Fibroblast of skin of left quadriceps (primary cell): ENCODE data around the gene CRYGS.
"Not testable (repeated sequence)": the region's sequence is repeated elsewhere in the genome, so short reads cannot be mapped to it uniquely, and the experiment has no call there.

ENCODE experiments used
- DNase-seq, 2 experiments: peaks; one replicate each; pipeline ENCODE4 v3.0.0-alpha.2; 2013; ENCODE audit warnings: low read depth in 2 of 2

CRYGS gene

DNA sequence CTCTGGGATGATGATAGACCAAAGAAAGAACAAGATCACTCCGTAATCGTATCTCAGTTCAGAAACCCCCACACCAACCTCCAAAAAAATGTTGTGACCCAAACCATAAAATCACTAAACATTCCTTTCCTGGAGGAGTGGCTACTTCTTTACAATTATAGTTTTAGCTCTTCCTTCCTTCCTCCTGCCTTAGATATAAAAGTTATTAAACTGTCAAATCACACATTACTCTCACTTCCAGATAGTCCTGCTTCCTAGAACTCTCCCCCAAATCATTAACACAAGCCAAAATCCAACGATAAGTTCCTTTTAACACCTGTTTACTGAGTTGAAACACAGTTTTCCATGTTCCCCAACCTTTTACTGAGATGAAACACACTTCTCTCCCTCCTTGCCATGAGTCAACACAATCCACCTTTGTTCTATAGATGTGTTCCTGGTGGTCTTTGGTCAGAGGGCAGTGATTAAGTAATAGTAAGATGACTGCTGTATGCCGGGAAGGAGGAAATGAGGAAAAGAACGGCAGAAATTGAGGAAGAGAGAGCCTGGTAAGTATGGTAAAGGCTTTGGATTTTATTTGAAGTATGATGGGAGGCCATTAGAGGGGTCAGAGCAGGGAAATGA lies 8.3 kb upstream of the CRYGS start:
- no peak for DNase-seq

DNA sequence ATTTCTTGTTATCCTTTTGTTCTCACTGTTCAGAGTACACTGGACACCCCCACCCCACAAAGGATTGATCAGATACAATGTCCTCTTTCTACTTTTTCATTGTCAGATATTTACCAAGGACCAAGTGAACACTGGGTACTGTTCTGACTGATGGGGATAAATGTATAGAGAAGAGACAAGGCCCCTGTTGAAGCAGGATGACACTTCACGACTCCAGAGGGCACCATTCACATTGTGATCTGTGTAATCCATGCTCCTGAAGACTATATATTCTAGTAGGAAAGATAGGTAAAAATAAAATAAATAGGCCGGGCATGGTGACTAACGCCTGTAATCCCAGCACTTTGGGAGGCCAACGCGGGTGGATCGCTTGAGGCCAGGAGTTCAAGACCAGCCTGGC lies 7.2 kb upstream of the CRYGS start:
- no peak for DNase-seq

DNA sequence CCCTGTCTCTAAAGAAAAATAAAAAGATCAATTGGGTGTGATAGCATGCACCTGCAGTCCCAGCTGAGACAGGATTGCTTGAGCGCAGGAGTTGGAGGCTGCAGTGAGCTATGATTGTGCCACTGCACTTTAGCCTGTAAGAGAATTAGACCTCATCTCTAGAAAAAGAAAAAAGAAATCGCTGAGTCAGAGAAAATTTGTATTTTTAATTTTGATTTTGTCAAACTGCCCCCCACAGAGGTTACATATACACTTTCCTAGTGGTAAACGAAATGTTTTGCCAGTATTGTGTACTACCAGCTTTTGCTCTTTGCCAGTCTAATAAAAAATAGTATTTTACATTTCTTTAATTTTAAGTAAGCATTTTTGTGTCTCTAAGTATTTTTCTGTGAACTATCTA lies 5.3 kb upstream of the CRYGS start:
- no peak for DNase-seq

DNA sequence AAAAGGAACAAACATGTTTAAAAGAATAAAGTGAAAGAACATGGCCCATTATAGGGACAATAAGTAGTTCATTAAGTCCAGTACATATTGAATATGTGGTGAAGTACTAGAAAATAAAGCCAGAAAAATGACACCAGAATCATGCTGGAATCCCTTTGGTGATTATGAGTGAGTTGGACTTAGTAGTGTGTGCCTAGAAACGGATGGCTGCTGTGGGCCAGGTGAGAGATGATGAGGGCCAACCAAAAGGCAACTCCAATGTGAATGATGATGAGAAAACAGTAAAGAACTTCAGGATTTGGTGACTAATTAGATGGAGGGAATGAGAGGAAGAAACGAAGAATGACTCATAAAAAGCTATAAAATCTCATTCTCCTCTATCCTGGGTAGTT lies 3.3 kb downstream of the CRYGS start:
- peak in 1 of 2 experiments; percentile 4 for DNase-seq

DNA sequence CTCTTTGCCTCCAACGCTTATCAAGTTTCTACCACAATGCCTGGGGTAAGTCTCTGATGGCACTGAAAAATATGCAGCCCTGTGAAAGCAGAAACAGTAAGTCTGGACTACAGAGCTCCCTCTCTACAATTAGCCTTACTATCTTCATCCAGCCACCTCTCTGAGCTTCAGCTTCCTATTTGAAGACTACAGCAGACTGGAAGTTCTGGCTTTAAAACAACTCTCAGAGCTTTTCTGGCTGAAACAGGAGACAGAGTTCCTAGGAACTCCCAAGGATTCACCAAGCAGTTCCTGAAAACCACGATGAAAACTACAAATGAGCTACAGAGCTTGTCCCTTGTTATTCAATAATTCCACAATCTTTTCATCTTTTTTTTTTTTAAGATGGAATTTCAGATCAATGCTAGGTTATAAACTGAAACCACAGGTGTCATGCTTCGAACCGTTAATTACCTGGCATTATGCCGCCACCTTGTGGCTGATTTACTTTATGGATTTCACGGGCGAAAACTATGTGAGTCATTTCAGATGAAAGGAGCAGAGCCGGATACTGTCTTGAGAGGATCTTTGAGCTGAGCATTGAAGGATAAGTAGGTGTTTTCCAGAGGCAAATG lies 3.9 kb downstream of the CRYGS start:
- peak; percentile 51 to 55 for DNase-seq

DNA sequence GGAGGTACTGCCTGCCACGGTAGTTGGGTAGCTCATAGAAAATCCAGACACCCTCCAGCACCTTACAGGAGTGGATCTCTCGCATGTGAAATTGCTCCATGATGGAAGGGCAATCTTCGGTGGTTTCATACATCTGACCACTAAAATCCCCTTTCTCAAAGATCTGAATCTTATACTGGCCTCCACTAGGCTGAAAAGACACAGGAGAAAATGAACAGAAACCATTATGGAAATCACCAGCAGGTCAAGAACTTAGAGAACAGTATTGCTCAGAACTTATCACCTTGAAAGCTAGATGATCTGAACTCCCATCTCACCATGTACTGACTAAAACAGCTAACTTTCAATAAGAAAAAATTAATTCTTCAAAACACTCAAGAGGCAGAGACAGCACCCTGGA lies 5.4 kb downstream of the CRYGS start:
- DNase-seq, result no peak

DNA sequence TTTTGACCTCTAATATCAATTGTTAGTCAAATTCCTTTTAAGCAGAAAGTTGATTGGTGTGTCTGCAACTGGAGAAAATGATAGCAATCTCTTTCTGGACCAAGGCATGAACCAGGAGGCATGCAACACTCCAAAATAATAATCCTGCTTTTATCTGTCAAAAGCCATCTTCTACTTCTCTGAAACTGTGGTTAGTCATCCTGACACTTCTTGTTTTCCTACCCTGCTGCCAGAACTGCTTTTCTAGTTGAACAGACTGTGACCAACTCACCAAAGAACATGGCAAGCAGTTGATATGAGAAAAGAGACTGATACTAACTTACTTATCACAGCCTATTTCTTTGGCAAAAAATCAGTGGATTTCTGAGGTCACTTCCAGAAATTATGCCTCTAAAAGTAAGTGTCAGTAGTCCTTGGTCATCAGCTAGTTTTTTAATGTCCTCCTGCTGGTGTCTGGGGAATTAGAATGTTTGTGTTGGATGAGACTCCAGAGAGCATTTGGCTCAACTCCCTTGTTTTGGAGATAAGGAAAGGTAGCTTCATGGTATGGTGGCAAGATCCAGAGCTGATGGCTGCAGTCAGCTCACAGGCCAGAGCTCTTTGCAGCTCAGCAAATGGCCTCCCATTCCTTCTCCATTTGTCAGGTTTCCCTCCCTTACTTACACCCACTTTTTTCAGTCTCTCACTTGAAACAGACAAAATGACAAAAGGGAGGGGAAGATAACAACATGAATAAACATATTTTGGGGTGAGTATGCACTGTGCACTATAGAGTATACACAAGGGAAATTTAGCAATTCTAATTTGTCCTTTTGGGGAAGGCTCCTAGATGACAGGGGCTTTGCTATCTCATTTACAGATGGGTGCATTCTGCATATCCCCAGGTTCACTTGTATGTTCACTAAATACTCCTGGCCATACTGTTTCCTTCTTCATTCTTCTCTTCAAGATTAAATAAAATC lies 7.0 kb downstream of the CRYGS start:
- no peak for DNase-seq

DNA sequence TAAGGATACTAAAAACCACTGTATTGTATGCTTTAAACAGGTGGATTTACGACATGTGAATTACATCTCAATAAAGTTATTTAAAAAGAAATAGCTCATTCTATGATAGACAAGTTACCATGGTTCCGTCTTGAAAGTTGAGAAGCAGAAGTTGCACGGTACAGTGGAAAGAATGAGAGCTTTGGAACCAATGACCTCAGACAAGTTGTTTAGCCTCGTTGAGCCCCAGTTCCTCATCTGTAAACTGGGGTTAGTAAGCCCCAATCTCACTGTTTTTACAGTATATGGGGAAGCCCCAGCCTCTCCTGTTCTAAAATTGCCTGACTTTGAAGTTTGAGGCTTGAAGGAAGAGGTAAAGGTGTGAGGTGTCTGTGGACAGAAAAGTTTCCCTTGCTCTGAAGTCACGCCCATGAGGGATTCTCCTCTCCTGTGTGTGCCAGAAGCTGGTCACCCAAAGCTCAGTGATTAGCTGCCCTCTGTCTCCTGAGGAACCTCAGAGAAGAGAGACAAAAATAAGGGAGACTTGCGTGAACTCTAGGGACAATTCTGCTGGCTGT lies 10.0 kb downstream of the CRYGS start:
- DNase-seq, result no peak

DNA sequence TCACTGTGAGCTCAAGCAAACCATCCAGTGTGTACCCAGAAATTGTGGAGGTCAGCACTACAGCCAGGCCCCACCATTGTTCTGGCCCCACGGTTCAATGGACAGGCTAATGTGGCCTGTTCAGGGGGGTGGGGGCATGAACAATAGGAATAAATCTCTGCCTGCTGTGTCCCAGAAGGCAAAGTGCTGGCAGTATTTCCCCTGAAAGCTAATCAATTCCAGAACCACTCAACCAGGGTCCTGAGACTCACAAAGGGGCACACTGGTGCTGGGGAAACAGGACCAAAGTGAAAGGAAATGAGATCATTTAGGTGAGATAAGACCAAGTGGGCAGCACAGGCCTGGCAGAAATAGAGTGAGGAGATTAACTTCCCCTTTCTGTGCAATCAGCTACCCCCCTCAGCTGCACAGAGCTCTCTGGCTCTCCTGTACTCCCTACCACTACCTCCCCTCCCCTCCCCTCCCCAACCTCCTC lies 11.5 kb downstream of the CRYGS start:
- no peak for DNase-seq

DNA sequence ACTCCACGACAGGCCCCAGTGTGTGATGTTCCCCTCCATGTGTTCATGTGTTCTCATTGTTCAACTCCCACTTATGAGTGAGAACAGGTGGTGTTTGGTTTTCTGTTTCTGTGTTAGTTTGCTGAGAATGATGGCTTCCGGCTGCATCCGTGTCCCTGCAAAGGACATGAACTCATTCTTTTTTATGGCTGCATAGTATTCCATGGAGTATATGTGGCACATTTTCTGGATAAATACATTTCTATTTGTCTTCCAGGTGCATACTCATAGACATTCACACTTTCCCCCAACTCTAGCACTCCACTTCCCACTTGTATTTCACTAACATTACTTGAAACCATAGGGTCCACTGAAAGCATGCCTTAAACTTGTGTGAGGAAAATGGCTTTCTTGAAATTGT lies 12.5 kb downstream of the CRYGS start:
- DNase-seq, result not testable (repeated sequence)

DNA sequence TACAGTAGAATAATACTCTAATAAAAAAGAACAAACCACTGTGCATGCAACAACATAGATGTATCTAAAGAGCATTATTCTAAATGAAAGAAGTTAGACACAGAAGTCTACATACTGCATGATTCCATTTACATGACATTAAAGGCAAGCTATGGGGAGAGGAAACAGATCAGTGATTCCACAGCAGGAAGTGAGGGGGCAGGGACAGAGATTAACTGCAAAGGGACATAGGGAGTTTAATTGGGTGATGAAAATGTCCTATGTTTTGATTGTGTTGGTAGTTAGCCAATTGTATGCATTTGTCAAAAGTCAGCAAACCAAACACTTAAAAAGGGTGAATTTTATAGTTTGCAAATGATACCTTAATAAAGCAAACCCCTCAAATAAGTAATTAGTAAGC lies 13.8 kb downstream of the CRYGS start:
- no peak for DNase-seq

DNA sequence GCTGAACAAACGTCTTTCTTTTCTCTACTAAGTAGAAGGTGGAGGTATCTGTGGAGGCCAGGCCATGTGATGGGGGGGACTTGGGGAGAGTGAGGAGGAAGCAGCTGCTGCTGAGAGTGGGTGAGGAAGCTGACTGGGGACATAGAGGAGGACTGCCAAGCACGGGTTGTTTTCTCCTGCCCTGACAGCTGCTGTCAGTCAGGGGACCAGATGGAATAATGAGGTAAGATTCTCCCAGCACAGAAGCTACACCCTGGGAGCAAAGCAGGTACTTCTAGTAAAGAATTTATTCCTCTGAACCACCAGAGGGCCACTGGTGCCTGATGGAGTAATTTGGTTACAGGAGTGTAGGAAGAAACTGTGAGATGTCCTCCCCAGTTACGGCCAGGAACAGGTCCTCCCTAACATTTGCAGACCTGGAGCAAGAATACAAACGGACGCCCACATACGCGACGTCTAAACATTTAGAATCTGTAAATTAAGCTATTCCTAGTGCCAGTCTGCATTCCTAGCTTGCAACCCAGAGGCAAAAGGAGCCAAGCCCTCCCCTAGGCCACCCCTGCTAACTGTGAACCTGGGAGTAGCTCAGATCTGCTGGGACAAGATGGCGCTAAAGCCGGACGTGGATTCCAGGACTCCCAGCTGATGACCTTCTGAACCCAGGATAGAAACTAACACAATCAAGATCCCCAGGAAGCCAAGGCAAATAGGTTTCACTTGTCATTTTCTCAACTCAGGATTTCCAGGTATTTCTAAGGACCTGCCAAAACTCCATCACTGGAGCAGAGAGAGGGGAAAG lies 14.8 kb downstream of the CRYGS start:
- no peak for DNase-seq

DNA sequence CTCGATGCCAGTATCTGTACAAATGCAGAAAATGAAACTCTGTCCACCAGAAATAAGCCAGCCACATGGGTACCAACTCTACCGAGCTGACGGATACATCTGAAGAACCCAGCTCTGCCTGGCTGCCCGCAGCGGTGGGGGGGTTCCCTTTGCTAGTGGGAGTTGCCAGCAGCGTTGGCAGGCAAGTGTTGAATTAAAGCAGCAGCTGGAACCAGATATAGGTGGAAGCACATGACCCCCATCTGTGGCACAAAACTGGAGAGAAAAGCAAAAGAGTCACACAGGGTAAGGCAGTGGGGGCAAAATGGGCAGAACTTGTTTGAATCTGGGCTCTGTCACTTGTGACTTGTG lies 17.9 kb downstream of the CRYGS start:
- DNase-seq, result no peak

DNA sequence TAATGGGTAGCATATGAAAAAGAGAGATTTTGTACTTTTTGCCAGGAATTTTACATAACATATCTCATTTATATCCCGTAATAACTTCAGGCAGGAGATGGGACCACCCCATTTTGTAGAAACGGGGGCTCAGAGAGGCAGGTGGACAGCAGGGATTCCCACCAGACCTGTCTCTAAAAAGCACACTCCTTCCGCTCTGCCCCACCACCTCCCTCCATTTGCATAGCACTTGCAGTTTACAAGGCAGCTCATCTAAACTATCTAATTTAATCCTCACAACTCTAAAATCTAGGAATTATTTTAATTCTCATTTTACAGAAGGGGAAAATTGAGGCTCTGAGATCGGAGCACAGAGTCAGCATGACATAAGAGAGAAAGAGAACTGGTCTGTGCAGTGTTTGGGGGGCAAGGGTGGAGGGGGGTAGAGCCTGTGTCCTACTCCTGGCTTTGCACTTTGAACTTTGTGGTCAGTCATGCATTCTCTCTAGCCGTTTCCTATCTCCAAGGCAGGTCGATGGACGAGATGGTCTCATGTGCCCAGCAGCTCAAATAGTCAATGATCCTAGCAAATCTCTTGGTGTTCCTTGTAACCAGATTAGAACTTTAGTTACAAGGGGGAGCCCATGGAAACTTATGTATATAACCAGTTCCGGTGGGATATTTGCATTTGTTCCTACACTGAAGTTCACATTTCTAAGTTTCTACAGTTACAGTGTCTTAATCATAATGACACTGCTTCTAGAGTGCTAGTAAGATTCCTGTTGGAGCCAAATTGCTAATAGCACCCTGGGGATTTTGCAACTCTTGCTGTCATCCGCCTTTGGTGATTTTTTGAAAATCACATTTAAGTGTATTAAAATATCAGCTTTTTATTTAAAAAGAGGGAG lies 18.6 kb downstream of the CRYGS start:
- no peak for DNase-seq

DNA sequence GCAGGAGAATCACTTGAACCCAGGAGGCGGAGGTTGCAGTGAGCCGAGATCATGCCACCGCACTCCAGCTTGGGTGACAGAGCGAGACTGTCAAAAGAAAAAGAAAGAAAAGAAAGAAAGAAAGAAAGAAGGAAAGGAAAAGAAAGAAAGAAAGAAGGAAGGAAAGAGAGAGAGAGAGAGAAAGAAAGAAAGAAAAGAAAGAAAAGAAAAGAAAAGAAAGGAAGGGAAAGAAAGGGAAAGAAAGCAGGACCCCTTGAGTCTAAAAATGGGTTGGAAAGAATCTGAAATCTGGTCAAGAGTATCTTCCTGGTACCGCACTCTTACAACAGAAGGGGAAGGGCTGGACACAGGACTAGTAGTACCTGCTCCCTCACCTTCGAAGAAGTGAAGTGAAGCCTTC lies 19.6 kb downstream of the CRYGS start:
- no peak for DNase-seq

DNA sequence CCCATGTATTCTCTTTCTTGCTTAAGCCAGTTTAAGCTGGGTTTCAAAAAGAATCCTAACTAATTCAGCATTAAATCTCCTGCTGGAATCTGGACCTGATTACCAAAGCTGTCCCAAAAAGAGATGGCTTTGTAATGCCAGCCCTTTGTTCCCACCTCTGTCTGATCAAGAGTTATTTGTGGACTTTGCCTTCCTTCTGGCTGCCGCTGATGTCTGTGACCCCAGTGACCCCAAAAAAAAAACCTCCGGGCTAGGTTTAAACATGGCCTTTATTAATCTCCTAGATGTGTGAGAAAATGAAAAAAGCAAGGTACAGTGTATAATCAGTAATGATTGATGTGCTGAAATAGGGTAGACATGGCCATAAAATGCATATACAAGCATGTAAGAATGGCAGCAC lies 20.7 kb downstream of the CRYGS start:
- DNase-seq, result no peak

DNA sequence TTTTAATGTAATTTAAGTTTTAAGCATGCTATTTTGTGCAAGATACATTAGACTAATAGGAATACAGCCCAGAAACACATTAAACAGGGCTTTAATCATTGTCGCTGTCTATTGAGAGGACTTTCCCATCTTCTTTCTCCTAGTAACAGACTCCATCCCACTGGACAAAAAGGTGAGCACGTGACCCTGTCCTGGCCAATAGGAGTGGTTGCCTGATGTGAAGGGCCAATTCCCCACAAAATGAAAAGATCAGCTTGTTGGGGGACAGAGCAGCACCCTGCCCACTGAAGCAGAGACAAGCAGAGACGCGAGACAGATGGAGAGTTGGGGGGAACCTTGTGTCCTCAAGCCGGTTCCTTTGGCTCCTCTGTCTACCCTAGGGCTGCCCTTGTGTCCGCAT lies 21.2 kb downstream of the CRYGS start:
- DNase-seq, result no peak

DNA sequence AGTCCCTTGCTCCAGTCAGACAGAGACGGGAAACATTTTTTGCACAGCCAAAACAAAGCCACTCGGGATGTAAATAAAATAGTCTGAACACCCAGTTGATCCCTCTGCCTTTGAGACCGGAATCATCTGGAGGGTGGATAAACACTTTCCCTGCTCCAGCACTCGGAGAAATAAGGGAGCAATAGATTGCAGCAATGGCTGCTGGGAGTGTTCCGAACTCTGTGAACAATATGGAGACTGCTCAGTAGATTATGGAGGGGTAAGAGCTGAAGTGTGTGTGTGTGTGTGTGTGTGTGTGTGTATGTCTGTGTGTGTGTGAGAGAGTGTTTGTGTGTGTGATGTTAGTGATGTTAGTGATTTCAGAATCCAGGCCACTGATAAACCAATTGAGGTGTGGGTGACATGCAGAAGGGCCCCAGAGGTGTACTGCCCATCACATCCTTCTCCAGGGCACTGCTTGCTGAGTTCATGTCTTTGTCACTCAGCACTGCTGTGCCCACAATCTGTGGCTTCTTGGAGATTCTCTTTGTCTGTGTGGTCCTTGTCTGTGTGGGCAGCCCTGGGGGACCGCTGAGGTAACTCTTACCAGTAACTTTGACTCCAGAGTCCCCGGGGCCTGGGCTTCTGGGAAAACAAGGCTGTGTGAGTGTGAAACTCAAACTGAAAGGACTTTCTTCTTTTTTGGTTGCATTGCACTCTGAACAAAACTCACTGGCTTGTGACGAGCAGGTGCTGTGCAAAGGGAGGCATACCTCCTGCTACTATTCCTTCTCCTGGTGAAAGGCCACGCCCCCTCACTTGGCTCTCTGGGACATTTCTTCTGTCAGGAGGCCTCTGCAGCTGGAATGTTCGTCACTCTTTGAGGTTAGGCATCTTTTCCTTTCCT lies 23.0 kb downstream of the CRYGS start:
- DNase-seq, result no peak

DNA sequence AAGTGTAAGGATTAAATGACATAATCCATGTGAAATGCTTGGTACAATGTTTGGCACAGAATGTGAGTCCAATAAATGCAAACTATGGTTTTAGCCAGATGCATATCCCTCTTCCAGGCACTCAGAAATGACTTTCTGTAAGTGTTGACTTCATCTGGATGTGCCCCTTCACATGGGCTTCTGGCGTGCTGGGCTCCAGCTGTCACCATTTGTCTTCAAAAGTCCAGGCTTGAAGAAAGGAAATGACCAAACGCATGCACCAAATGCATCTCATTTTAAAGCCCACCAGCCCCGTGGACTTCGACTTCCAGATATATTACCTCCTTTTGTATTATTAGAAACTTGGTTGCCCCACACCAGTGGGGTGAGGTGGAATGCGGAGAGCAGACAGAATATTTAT lies 23.7 kb downstream of the CRYGS start:
- DNase-seq, result no peak
